GM12878 (cell line): ENCODE measurements around the gene TBCK.

ENCODE experiments used
- BHLHE40 ChIP-seq, 2 experiments: fragments of 450-650 bp in 1 of 2; IDR thresholded peaks; 2 replicates each; pipeline ENCODE4 v1.6.1; 2011 to 2017; ENCODE audit warnings: low read depth in 2 of 2, borderline replicate concordance in 1 of 2, improper control_type of control experiment in 1 of 2, low read length in 1 of 2, mild to moderate bottlenecking in 1 of 2
- CTCF ChIP-seq, 3 experiments: IDR thresholded peaks in 2 of 3; conservative IDR thresholded peaks in 1 of 3; 2 replicates each; pipeline ENCODE4 v1.5.1; 2011; ENCODE audit warnings: low read depth in 3 of 3, low read length in 3 of 3, mild to moderate bottlenecking in 3 of 3, control low read depth in 2 of 3, moderate library complexity in 2 of 3, inconsistent platforms in 1 of 3, mixed read lengths in 1 of 3; ENCODE audit not compliant: control insufficient read depth in 2 of 3, insufficient read depth in 1 of 3; ENCODE audit errors: extremely low read depth in 1 of 3
- POLR2AphosphoS5 ChIP-seq: IDR thresholded peaks from 2 replicates; pipeline ENCODE4 v1.6.1; 2011; ENCODE audit warnings: mild to moderate bottlenecking, low read length, inconsistent platforms
- TAF1 ChIP-seq: IDR thresholded peaks from 2 replicates; pipeline ENCODE4 v1.6.1; 2011; ENCODE audit warnings: mild to moderate bottlenecking, low read depth, low read length, borderline replicate concordance
- ZNF24 ChIP-seq: fragments of 450-650 bp; IDR thresholded peaks from 2 replicates; pipeline ENCODE4 v1.6.1; 2017; ENCODE audit warnings: antibody characterized with exemption, mild to moderate bottlenecking

DNA sequence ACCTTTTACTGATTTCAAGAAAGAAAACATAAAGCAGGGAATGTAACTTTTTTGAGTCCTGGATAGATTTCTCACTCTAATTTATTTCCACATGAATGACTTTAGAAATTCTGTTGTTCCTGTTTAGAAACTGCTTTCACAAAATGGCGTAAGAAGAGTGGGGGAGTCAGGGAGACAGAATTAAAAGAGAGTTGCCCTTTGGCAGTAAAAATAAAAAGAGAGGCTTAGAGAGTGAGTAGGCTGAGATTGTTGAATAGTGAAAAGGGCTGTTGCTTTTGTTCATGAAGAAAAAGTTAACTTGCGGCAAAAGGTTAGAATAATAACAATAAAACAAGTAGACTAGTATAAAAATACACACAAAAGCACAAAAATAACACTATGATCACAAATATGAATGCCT lies 166.1 kb downstream of the TBCK start:
- TF ChIP-seq CTCF (IDR thresholded peaks at IDR 0.05 in 2 of 3, conservative IDR thresholded peaks at IDR 0.05 in 1 of 3; ENCODE audit: control insufficient read depth in 2 of 3, extremely low read depth in 1 of 3, insufficient read depth in 1 of 3, low read depth in 3 of 3, low read length in 3 of 3), result no peak
- no peak for TF ChIP-seq POLR2AphosphoS5
- no peak for TF ChIP-seq TAF1
- TF ChIP-seq ZNF24, result no peak
- no peak for TF ChIP-seq BHLHE40 (IDR thresholded peaks at IDR 0.05; ENCODE audit: borderline replicate concordance in 1 of 2, low read depth in 2 of 2, low read length in 1 of 2)
